Muscle of leg (tissue), 11 donors: ENCODE results near the gene TLR5. TPM values are rescaled to one million over a fixed set of nuclear protein-coding genes. Genes with fewer than 3 reads are reported as not detected.

Experiments used
- DNase-seq: peaks from one replicate; pipeline ENCODE4 v3.0.0; 2013
- H3K27ac ChIP-seq: one replicate; pipeline ENCODE4 v1.5.1; 2013; ENCODE audit warnings: mild to moderate bottlenecking, low read length, control low read depth
- H3K27me3 ChIP-seq: one replicate; pipeline ENCODE4 v1.6.1; 2013; ENCODE audit warnings: low read length; ENCODE audit not compliant: control insufficient read depth, insufficient read depth
- H3K36me3 ChIP-seq: one replicate; pipeline ENCODE4 v1.6.1; 2013; ENCODE audit warnings: low read length; ENCODE audit not compliant: control insufficient read depth, insufficient read depth
- H3K4me1 ChIP-seq: one replicate; pipeline ENCODE4 v1.6.1; 2013; ENCODE audit warnings: low read length; ENCODE audit not compliant: control insufficient read depth, insufficient read depth
- H3K4me3 ChIP-seq: one replicate; pipeline ENCODE4 v1.5.1; 2013; ENCODE audit warnings: low read length, control low read depth
- H3K9me3 ChIP-seq: replicated peaks from 2 replicates; pipeline ENCODE4 v1.6.1; 2013; ENCODE audit warnings: low read depth, low read length; ENCODE audit not compliant: control insufficient read depth
- WGBS: methylation state at CpG from one replicate; pipeline ENCODE4 v1.1.5; 2013; ENCODE audit warnings: missing lambda C conversion rate; ENCODE audit not compliant: insufficient coverage; 5-methylcytosine and 5-hydroxymethylcytosine counted together
- polyA plus RNA-seq, 8 donors: library from polyadenylated mRNA; unstranded; fragments of 120-200 nt; gene quantifications; one replicate each; pipeline versions ENCODE4 v1.2.1 to v1.2.3, GENCODE V29; 2013; ENCODE audit warnings: inconsistent platforms in 1 of 8, low replicate concordance in 1 of 8; ENCODE audit not compliant: insufficient read length in 8 of 8, insufficient read depth in 1 of 8
- total RNA-seq: library from RNA; stranded (reverse); fragments of 120-200 nt; gene quantifications from one replicate; pipeline ENCODE4 v1.2.4, GENCODE V29; 2013

The TLR5 gene
- total and polyA plus RNA-seq, 9 donors, result 3.1 to 4.9 (median 3.8) TPM

- Histone ChIP-seq H3K4me1 (peaks cover 3% of the 10 kb centered on the region), H3K36me3 (no peaks in the 10 kb centered on the region), H3K27ac (peak overlapping the region; percentile 40), H3K4me3 (no peak overlapping the region), H3K27me3 (no peaks in the 10 kb centered on the region), H3K9me3 (no peaks in the 10 kb centered on the region)
- 76% methylated on average over 2 of the region's 2 CpGs for WGBS
- DNase-seq, result peak; percentile 87
Measured at GRCh38 chr1:223114871-223115270, 28.2 kb downstream of the TLR5 start.

DNA sequence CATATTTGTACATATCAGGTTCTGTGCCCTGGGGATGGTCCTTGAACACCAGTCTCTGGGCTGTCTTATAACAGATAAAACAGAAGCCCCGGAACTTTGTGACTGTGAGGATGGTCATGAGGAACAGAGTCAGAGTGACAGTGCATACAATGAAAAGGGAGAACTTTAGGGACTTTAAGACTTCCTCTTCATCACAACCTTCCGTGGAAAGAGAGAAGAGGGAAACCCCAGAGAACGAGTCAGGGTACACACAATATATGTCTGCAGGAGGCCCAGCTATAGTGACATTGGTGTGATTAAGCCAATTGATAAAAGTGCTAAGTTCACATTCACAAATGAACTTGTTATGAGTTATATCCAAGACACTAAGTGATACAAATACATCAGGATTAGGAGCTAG is 32.1 kb downstream of the TLR5 start:
- Histone ChIP-seq H3K36me3 (no peaks in the 10 kb centered on the region), H3K27me3 (no peaks in the 10 kb centered on the region)
- WGBS, result no CpG with 5 or more reads among the region's 3 CpGs

GRCh38 chr1:223109581-223110026 is 33.4 kb downstream of the TLR5 start:
- H3K4me3 ChIP-seq, result no peak overlapping the region
- 78% methylated on average over 3 of the region's 3 CpGs for WGBS
- H3K27ac ChIP-seq, result no peak overlapping the region
- no peaks in the 10 kb centered on the region for H3K9me3 ChIP-seq
- H3K27me3 ChIP-seq, result no peaks in the 10 kb centered on the region
- H3K4me1 ChIP-seq, result peaks cover 5% of the 10 kb centered on the region
- DNase-seq, result no peak
- no peaks in the 10 kb centered on the region for H3K36me3 ChIP-seq

More for the DNA sequence above, 32.1 kb downstream of the TLR5 start:
- DNase-seq, result no peak
- H3K4me1 ChIP-seq, result peaks cover 6% of the 10 kb centered on the region
- H3K4me3 ChIP-seq, result no peak overlapping the region
- no peak overlapping the region for H3K27ac ChIP-seq
- H3K9me3 ChIP-seq, result no peaks in the 10 kb centered on the region

DNA sequence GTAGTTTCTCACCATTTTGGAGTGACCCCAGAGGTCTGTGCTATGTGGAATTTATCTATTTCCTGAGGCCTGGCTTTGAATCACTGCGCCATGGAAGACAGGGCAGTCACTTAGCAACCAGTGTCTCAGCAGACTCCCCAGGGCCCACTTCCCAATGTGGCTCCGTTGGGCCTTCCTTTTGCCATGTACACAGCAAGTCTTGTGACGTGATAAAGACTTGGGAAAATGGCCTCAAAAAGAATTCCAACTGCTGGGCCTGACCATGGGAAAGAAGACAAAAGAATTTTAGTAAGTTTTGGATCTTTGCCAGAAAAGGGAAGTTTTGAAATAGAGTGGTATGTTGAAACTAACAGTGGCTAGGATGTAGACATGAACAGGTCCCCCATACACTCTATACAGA is 36.2 kb downstream of the TLR5 start:
- no peak overlapping the region for H3K27ac ChIP-seq
- 60% methylated on average over 2 of the region's 3 CpGs for WGBS
- DNase-seq, result peak; percentile 51
- H3K27me3 ChIP-seq, result no peaks in the 10 kb centered on the region
- H3K36me3 ChIP-seq, result no peaks in the 10 kb centered on the region
- H3K4me3 ChIP-seq, result no peak overlapping the region
- H3K4me1 ChIP-seq, result peaks cover 8% of the 10 kb centered on the region
- no peaks in the 10 kb centered on the region for H3K9me3 ChIP-seq

DNA sequence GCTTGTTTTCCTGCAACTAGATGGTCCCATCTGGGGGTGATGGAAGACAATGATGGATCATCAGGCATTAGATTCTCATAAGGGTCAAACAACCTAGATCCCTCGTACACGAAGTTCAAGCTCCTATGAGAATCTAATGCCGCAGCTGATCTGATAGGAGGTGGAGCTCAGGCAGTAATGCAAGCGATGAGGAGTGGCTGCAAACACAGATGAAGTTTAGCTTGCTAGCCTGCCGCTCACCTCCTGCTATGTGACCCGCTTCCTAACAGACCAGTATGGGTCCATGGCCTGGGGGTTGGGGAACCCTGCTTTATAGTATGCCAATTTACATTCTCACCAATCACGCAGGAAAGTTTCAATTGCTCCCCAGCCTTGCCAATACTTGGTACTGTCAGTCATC is 37.5 kb downstream of the TLR5 start:
- no peaks in the 10 kb centered on the region for H3K27me3 ChIP-seq
- no peaks in the 10 kb centered on the region for H3K9me3 ChIP-seq
- H3K4me1 ChIP-seq, result peaks cover 8% of the 10 kb centered on the region
- H3K4me3 ChIP-seq, result no peak overlapping the region
- H3K27ac ChIP-seq, result no peak overlapping the region
- H3K36me3 ChIP-seq, result no peaks in the 10 kb centered on the region
- WGBS, result 97% methylated on average over 5 of the region's 7 CpGs
- DNase-seq, result no peak

GRCh38 chr1:223102797-223103533 is 40.1 kb downstream of the TLR5 start:
- DNase-seq, result peak; percentile 77
- Histone ChIP-seq H3K27ac (peak overlapping the region; percentile 1), H3K4me1 (peaks cover 8% of the 10 kb centered on the region), H3K36me3 (no peaks in the 10 kb centered on the region), H3K9me3 (peaks cover 6% of the 10 kb centered on the region), H3K4me3 (no peak overlapping the region), H3K27me3 (no peaks in the 10 kb centered on the region)
- WGBS, result 8% methylated on average over 5 of the region's 10 CpGs

DNA sequence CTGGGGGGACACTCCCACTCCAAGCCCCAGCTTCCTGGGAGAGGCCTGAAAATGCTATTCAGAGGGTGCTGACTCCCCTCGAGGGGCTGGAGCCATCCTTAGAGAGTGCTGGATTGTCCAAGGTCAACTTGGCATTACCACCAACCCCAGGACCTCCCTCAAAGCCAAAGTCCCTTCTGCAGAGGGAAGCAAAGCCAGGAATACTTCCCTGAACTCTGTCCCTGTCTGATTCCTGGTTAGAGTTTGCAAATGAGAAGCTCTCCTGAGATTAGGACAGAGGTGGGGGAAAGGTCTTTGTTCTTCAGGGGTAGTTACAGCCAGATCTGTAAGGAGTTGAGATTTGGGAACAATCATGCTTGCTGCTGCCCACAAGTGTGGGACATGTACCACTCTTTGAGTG is 45.3 kb downstream of the TLR5 start:
- DNase-seq, result no peak
- WGBS, result 40% methylated on average over 1 of the region's 1 CpG
- H3K4me1 ChIP-seq, result no peaks in the 10 kb centered on the region
- no peaks in the 10 kb centered on the region for H3K27me3 ChIP-seq
- peaks cover 6% of the 10 kb centered on the region for H3K9me3 ChIP-seq
- no peaks in the 10 kb centered on the region for H3K36me3 ChIP-seq
- no peak overlapping the region for H3K27ac ChIP-seq
- no peak overlapping the region for H3K4me3 ChIP-seq

GRCh38 chr1:223095870-223096269 is 47.2 kb downstream of the TLR5 start:
- no peak for DNase-seq
- Histone ChIP-seq H3K4me3 (no peak overlapping the region), H3K36me3 (no peaks in the 10 kb centered on the region), H3K27ac (no peak overlapping the region), H3K4me1 (no peaks in the 10 kb centered on the region), H3K9me3 (peaks cover 6% of the 10 kb centered on the region), H3K27me3 (no peaks in the 10 kb centered on the region)
- 93% methylated on average over 4 of the region's 4 CpGs for WGBS

DNA sequence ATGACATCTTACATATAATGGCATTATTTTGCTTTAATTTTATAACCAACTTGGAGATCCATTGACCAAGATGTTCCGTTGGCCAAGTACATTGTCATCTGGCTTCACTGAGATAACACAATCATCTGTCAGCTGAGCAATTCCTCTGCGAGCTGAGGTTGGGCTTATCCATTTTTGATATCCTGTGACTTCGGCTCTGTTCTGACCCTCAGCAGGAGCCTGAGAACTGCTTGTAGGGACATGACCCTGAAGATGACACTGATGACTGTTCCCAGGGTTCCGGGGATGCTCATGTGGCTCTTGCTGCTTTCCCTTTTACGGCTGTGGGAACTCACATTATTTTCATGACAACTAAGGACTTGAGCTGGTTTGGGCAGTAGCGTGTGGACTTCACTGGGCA is 51.2 kb downstream of the TLR5 start:
- DNase-seq, result no peak
- H3K27ac ChIP-seq, result no peak overlapping the region

DNA sequence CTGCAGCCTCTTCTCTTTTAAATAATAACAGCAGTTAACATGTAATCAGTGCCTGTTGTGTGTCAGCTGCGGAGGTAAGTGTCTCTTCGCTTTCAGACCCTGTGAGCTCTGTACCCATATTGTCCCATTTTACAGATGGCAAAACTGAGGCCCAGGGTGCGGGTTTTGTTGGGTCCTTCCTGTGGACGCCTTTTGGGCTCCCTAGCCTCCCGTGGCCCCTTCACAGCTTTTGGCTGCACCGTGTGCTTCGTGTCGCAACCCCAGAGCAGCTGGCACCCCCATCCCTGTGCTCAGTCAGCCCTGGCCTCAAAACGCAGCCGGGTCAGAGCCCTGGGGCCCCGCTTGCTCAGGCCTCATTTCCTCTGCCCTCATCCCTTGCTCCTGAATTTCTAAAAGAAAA is 53.8 kb downstream of the TLR5 start:
- H3K4me1 ChIP-seq, result peaks cover 38% of the 10 kb centered on the region
- no peaks in the 10 kb centered on the region for H3K27me3 ChIP-seq
- H3K27ac ChIP-seq, result peak overlapping the region; percentile 95
- 80% methylated on average over 11 of the region's 11 CpGs for WGBS
- H3K4me3 ChIP-seq, result no peak overlapping the region
- DNase-seq, result no peak
- H3K36me3 ChIP-seq, result no peaks in the 10 kb centered on the region
- no peaks in the 10 kb centered on the region for H3K9me3 ChIP-seq

More for the DNA sequence above, 51.2 kb downstream of the TLR5 start:
- Histone ChIP-seq H3K4me3 (no peak overlapping the region), H3K4me1 (peaks cover 22% of the 10 kb centered on the region), H3K27me3 (no peaks in the 10 kb centered on the region), H3K9me3 (no peaks in the 10 kb centered on the region), H3K36me3 (no peaks in the 10 kb centered on the region)
- WGBS, result 78% methylated on average over 5 of the region's 6 CpGs
